GM12872 (cell line): Measurements from ENCODE around the gene BACE2.

Experiments used
- TF ChIP-seq, protein P1 (sequence below): IDR thresholded peaks from 3 replicates; pipeline ENCODE4 v1.5.1; 2011; ENCODE audit warnings: low read depth, mild to moderate bottlenecking, low read length, moderate library complexity; ENCODE audit not compliant: insufficient read depth

Gene BACE2

GRCh38 chr21:41235201-41235600, 67.2 kb downstream of the BACE2 start:
- TF ChIP-seq, protein P1, sequence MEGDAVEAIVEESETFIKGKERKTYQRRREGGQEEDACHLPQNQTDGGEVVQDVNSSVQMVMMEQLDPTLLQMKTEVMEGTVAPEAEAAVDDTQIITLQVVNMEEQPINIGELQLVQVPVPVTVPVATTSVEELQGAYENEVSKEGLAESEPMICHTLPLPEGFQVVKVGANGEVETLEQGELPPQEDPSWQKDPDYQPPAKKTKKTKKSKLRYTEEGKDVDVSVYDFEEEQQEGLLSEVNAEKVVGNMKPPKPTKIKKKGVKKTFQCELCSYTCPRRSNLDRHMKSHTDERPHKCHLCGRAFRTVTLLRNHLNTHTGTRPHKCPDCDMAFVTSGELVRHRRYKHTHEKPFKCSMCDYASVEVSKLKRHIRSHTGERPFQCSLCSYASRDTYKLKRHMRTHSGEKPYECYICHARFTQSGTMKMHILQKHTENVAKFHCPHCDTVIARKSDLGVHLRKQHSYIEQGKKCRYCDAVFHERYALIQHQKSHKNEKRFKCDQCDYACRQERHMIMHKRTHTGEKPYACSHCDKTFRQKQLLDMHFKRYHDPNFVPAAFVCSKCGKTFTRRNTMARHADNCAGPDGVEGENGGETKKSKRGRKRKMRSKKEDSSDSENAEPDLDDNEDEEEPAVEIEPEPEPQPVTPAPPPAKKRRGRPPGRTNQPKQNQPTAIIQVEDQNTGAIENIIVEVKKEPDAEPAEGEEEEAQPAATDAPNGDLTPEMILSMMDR: no peak

- TF ChIP-seq, protein P1: no peak
Measured at GRCh38 chr21:41236352-41236973, 68.5 kb downstream of the BACE2 start.

- TF ChIP-seq, protein P1: no peak
Measured at GRCh38 chr21:41240040-41240439, 72.1 kb downstream of the BACE2 start.

DNA sequence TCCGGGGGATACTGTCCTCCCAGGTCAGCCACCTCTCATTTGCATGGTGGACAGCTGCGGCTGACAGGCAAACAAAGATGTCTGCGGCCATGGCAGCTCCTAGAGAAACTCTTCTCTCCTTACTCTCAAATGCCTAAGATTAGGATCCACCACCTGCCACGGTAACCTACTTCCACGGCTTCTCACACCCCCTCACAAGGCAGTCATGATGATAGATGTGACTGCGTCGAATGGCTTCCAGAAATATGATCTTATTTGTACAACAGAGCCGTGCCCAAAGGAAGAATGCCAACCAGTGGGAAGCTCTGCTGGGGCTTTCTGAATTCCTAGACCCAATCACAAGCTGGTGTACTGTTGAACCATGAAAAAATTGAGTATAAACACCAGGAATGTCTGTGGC, 73.4 kb downstream of the BACE2 start:
- TF ChIP-seq, protein P1: no peak

DNA sequence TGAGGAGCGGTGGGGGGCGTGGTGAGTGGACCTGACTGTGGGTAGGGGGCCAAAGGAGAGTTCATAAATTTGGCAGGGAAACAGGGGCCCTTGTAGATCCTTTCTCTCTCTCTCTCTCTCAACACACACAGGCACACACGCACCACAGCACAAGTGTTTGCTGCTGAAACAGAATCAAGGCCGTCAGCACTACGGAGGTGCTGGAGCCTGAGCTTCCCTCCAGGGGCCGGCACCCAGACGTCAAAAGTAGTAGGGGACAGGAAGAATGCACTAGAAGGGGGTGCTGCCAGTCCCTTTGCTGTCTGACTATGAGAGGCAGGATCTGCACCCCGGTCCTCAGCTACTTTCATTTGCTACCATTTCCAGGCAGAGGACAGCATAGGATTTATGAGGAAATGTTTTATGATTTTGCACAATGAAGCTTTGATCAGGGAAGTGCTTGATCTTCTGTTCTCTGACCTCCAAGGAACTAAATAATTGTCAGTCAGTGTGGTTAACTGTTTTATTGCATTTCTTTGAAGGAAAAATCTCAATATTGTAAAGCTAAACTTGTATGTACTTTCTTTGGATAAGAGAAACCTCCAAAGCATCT, 74.4 kb downstream of the BACE2 start:
- TF ChIP-seq, protein P1: no peak

GRCh38 chr21:41243107-41243506, 75.1 kb downstream of the BACE2 start:
- TF ChIP-seq, protein P1: no peak

- TF ChIP-seq, protein P1: no peak
Measured at GRCh38 chr21:41245509-41246135, 77.7 kb downstream of the BACE2 start.
